Fibroblast of lung (primary cell): ENCODE measurements around the gene ZNF365. TPM values are rescaled to one million over a fixed set of nuclear protein-coding genes. Genes with fewer than 3 reads are reported as not detected.

Experiments
- DNase-seq, 2 donors: peaks; one replicate each; pipeline versions ENCODE4 v3.0.0 to v3.0.0-alpha.2; 2010; ENCODE audit warnings: low read depth in 2 of 2
- H2AFZ ChIP-seq: 2 replicates; pipeline ENCODE4 v1.5.1; 2012; ENCODE audit warnings: low read length, control low read depth, inconsistent platforms
- H3K27ac ChIP-seq: 2 replicates; pipeline ENCODE4 v1.5.1; 2011; ENCODE audit warnings: low read length, control low read depth; ENCODE audit not compliant: insufficient read depth
- H3K27me3 ChIP-seq: 2 replicates; pipeline ENCODE4 v1.5.1; 2011; ENCODE audit warnings: mild to moderate bottlenecking, low read length; ENCODE audit not compliant: control insufficient read depth, insufficient read depth
- H3K36me3 ChIP-seq: 2 replicates; pipeline ENCODE4 v1.5.1; 2011; ENCODE audit warnings: low read length; ENCODE audit not compliant: control insufficient read depth, insufficient read depth
- H3K4me1 ChIP-seq: 2 replicates; pipeline ENCODE4 v1.5.1; 2011; ENCODE audit warnings: low read length; ENCODE audit not compliant: control insufficient read depth, insufficient read depth; ENCODE audit errors: extremely low read depth
- H3K4me2 ChIP-seq: 2 replicates; pipeline ENCODE4 v1.5.1; 2011; ENCODE audit warnings: low read length, control low read depth; ENCODE audit not compliant: insufficient read depth; ENCODE audit errors: extremely low read depth
- H3K4me3 ChIP-seq, 4 experiments: fragments of 200-600 bp in 1 of 4; sonication (generic) in 1 of 4; replicated peaks in 1 of 4; 2 replicates each; pipeline ENCODE4 v1.5.1; 2011 to 2016; ENCODE audit warnings: low read length in 4 of 4, low read depth in 3 of 4, mild to moderate bottlenecking in 3 of 4, control low read depth in 2 of 4, inconsistent platforms in 1 of 4, mixed read lengths in 1 of 4; ENCODE audit not compliant: insufficient read depth in 1 of 4; ENCODE audit errors: control extremely low read depth in 1 of 4
- H3K79me2 ChIP-seq: 2 replicates; pipeline ENCODE4 v1.5.1; 2012; ENCODE audit warnings: mild to moderate bottlenecking, low read length, inconsistent platforms; ENCODE audit not compliant: control insufficient read depth, insufficient read depth
- H3K9ac ChIP-seq: 2 replicates; pipeline ENCODE4 v1.5.1; 2011; ENCODE audit warnings: mild to moderate bottlenecking, low read length, control low read depth; ENCODE audit not compliant: insufficient read depth
- H3K9me3 ChIP-seq: 2 replicates; pipeline ENCODE4 v1.5.1; 2012; ENCODE audit warnings: low read depth, low read length; ENCODE audit not compliant: control insufficient read depth, insufficient read depth
- H4K20me1 ChIP-seq: 2 replicates; pipeline ENCODE4 v1.5.1; 2011; ENCODE audit warnings: low read length; ENCODE audit not compliant: control insufficient read depth, insufficient read depth; ENCODE audit errors: extremely low read depth
- EZH2 ChIP-seq: IDR thresholded peaks from 2 replicates; pipeline ENCODE4 v1.5.1; 2012; ENCODE audit warnings: low read length, control low read depth, mild to moderate bottlenecking; ENCODE audit errors: missing control alignments
- polyA plus RNA-seq, 2 donors: library from polyadenylated mRNA; depleted of rRNA in 1 of 2; stranded (reverse) in 1 of 2; unstranded in 1 of 2; fragments of >200 nt; gene quantifications; 2 replicates each; pipeline ENCODE4 v1.2.1, GENCODE V29; 2011 to 2012; ENCODE audit warnings: missing spikeins in 1 of 2
- total RNA-seq: library from RNA; depleted of rRNA; stranded (reverse); fragments of >200 nt; gene quantifications from 2 replicates; pipeline ENCODE4 v1.2.1, GENCODE V29; 2014
- TF ChIP-seq, protein P1 (sequence below), 2 donors: IDR thresholded peaks in 1 of 2; conservative IDR thresholded peaks in 1 of 2; 1 replicate in 1 of 2; 2 replicates in 1 of 2; pipeline ENCODE4 v1.5.1; 2011 to 2012; ENCODE audit warnings: low read length in 2 of 2, control low read depth in 1 of 2, inconsistent platforms in 1 of 2, low read depth in 1 of 2, mild to moderate bottlenecking in 1 of 2

ZNF365 gene
- total and polyA plus RNA-seq, 2 donors (not counting 1 experiment from before 2014, with no cell fraction given), result 1.2 to 5.8 TPM

DNA sequence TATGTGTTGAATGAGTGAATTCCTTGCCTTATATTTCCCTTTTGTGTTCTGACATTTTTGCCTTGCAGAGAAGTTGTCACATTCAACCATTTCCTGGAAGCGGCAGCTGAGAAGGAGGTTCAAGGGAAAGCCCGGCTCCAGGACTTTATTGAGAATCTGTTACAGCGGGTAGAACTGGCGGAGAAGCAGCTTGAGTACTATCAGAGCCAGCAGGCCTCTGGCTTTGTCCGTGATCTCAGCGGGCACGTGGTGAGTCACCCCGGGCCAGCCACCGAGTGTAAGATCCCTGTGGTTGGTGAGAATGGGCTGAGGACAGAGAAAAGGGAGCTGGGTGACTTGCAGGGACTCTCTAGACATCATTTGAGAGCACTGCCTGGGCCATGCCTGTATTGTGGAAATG, 14.2 kb downstream of the ZNF365 start:
- Histone ChIP-seq H2AFZ (no peak overlapping the region), H3K27me3 (no peaks in the 10 kb centered on the region), H3K9me3 (no peaks in the 10 kb centered on the region), H4K20me1 (no peaks in the 10 kb centered on the region), H3K27ac (no peak overlapping the region), H3K36me3 (no peaks in the 10 kb centered on the region), H3K4me1 (peaks cover 4% of the 10 kb centered on the region), H3K79me2 (no peaks in the 10 kb centered on the region), H3K4me2 (no peak overlapping the region), H3K9ac (no peak overlapping the region), H3K4me3 (no peak overlapping the region)
- no peak for TF ChIP-seq EZH2
- TF ChIP-seq, protein P1, sequence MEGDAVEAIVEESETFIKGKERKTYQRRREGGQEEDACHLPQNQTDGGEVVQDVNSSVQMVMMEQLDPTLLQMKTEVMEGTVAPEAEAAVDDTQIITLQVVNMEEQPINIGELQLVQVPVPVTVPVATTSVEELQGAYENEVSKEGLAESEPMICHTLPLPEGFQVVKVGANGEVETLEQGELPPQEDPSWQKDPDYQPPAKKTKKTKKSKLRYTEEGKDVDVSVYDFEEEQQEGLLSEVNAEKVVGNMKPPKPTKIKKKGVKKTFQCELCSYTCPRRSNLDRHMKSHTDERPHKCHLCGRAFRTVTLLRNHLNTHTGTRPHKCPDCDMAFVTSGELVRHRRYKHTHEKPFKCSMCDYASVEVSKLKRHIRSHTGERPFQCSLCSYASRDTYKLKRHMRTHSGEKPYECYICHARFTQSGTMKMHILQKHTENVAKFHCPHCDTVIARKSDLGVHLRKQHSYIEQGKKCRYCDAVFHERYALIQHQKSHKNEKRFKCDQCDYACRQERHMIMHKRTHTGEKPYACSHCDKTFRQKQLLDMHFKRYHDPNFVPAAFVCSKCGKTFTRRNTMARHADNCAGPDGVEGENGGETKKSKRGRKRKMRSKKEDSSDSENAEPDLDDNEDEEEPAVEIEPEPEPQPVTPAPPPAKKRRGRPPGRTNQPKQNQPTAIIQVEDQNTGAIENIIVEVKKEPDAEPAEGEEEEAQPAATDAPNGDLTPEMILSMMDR (conservative IDR thresholded peaks at IDR 0.05 in 1 of 2, IDR thresholded peaks at IDR 0.05 in 1 of 2; ENCODE audit: low read depth in 1 of 2, low read length in 2 of 2), result no peak
- no peak for DNase-seq

GRCh38 chr10:62390497-62391176, 16.5 kb downstream of the ZNF365 start:
- H3K4me3 ChIP-seq, result no peak overlapping the region
- H3K27ac ChIP-seq, result no peak overlapping the region
- no peak for DNase-seq
- H3K79me2 ChIP-seq, result no peaks in the 10 kb centered on the region
- TF ChIP-seq EZH2, result no peak
- TF ChIP-seq, protein P1 (conservative IDR thresholded peaks at IDR 0.05 in 1 of 2, IDR thresholded peaks at IDR 0.05 in 1 of 2; ENCODE audit: low read depth in 1 of 2, low read length in 2 of 2), result no peak
- no peaks in the 10 kb centered on the region for H3K36me3 ChIP-seq
- H2AFZ ChIP-seq, result no peak overlapping the region
- H3K4me2 ChIP-seq, result no peak overlapping the region
- no peaks in the 10 kb centered on the region for H3K27me3 ChIP-seq
- H4K20me1 ChIP-seq, result no peaks in the 10 kb centered on the region
- no peaks in the 10 kb centered on the region for H3K9me3 ChIP-seq
- no peak overlapping the region for H3K9ac ChIP-seq
- H3K4me1 ChIP-seq, result peaks cover 4% of the 10 kb centered on the region

DNA sequence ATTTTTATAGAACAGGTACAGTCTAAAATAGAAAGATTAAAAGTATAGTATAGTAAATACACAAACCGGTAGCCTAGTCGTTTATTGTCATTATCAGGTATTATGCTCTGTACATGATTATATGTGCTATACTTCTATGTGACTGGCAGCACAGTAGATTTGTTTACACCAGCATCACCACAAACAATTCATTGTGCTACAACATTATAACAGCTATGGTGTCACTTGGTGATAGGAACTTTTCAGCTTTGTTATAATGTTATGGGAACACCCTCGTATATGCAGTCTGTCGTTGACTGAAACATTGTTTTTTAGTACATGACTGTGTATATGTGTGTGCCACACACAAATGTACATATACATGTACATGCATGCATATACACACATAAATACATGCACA, 19.1 kb downstream of the ZNF365 start:
- Histone ChIP-seq H3K4me1 (no peaks in the 10 kb centered on the region), H4K20me1 (no peaks in the 10 kb centered on the region), H3K4me3 (no peak overlapping the region), H3K36me3 (no peaks in the 10 kb centered on the region), H3K27ac (no peak overlapping the region), H3K79me2 (no peaks in the 10 kb centered on the region), H3K9ac (no peak overlapping the region), H2AFZ (no peak overlapping the region), H3K4me2 (no peak overlapping the region), H3K27me3 (no peaks in the 10 kb centered on the region), H3K9me3 (no peaks in the 10 kb centered on the region)
- no peak for DNase-seq
- no peak for TF ChIP-seq EZH2
- TF ChIP-seq, protein P1 (conservative IDR thresholded peaks at IDR 0.05 in 1 of 2, IDR thresholded peaks at IDR 0.05 in 1 of 2; ENCODE audit: low read depth in 1 of 2, low read length in 2 of 2), result no peak
